Peyer's patch (tissue), 4 donors: Measurements from ENCODE around the gene AKTIP.

Source experiments
- CTCF ChIP-seq, 6 experiments: fragments of 450-650 bp in 4 of 6; fragments of 200-600 bp in 2 of 6; sonication (generic) in 1 of 6; IDR thresholded peaks; one replicate each; pipeline ENCODE4 v1.5.1; 2017 to 2019; ENCODE audit warnings: antibody characterized with exemption in 6 of 6, mild to moderate bottlenecking in 3 of 6, moderate library complexity in 1 of 6
- POLR2A ChIP-seq, 2 donors: fragments of 450-650 bp; IDR thresholded peaks; one replicate each; pipeline ENCODE4 v1.5.1; 2017; ENCODE audit warnings: antibody characterized with exemption in 2 of 2, mild to moderate bottlenecking in 2 of 2, moderate library complexity in 2 of 2

- no peak for TF ChIP-seq CTCF (IDR thresholded peaks at IDR 0.05)
- no peak for TF ChIP-seq POLR2A (IDR thresholded peaks at IDR 0.05)
Observed at GRCh38 chr16:53511403-53512280, 8.6 kb upstream of the AKTIP start.
